Activated naive CD4-positive, alpha-beta T cell treated with anti-CD3 and anti-CD28 coated beads, Interleukin-2, amount 50 U/mL, for 24 hours (primary cell): ENCODE data around the gene ATR.
"Not testable (repeated sequence)": the region's sequence is repeated elsewhere in the genome, so short reads cannot be mapped to it uniquely, and the experiment has no call there.

Experiments
- H3K27ac Mint-ChIP-seq: one replicate; pipeline ENCODE4 v1.8.0; 2021; ENCODE audit warnings: mild to moderate bottlenecking, mixed read lengths
- H3K27me3 Mint-ChIP-seq: one replicate; pipeline ENCODE4 v1.8.0; 2021; ENCODE audit warnings: mixed read lengths
- H3K36me3 Mint-ChIP-seq: one replicate; pipeline ENCODE4 v1.8.0; 2021; ENCODE audit warnings: mixed read lengths
- H3K4me1 Mint-ChIP-seq: one replicate; pipeline ENCODE4 v1.8.0; 2021; ENCODE audit warnings: mixed read lengths
- H3K4me3 Mint-ChIP-seq: one replicate; pipeline ENCODE4 v1.8.0; 2021; ENCODE audit warnings: mild to moderate bottlenecking, mixed read lengths
- H3K9me3 Mint-ChIP-seq: one replicate; pipeline ENCODE4 v1.8.0; 2021; ENCODE audit warnings: mixed read lengths

The ATR gene

DNA sequence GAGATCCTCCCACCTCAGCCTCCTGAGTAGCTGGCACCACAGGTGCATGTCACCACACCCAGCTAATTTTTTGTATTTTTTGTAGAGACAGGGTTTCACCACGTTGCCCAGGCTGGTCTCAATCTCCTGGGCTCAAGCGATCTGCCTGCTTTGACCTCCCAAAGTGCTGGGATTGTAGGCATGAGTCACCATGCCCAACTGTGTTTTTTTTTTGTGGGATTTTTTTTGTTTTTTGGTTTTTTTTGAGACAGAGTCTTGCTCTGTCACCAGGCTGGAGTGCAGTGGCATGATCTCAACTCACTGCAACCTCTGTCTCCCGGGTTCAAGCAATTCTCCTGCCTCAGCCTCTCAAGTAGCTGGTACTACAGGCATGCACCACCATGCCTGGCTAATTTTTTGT is 9.1 kb downstream of the ATR start:
- not testable (repeated sequence) for H3K4me3 Mint-ChIP-seq

DNA sequence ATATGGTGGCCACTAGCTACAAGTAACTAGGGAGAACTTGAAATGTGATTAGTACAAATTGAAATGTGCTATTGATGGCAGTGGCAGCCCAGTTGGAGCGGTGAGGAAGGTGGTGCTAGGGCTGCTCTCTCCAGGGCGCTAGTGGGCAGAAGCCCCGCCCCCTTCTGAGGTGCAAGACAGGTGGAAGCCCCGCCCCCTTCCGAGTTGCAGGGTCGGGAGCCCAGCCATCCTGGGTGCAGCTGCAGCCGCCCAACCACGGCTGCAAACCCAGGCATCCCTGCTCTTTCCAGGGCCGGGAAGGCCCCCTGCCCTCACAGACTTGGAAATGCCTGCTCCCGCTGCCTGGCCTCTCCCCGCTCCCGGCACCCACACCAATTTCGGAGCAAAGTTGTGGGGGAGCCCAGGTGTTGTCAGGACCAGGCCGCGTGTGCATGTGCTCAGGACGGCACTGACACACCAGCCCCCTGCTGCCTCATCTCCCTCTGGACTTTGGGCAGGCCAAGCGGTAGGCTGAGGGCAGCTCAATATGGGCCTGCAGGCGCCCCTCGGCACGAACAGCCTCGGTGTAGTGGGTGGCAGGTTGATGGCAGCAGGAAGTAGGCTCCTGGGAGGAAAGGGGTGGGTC is 10.0 kb downstream of the ATR start:
- peaks cover 11% of the 10 kb centered on the region for H3K36me3 Mint-ChIP-seq
- no peak overlapping the region for H3K27ac Mint-ChIP-seq
- no peaks in the 10 kb centered on the region for H3K9me3 Mint-ChIP-seq
- H3K27me3 Mint-ChIP-seq: no peaks in the 10 kb centered on the region
- no peak overlapping the region for H3K4me3 Mint-ChIP-seq
- peaks cover 30% of the 10 kb centered on the region for H3K4me1 Mint-ChIP-seq

More for the DNA sequence above, 9.1 kb downstream of the ATR start:
- H3K36me3 Mint-ChIP-seq: peaks cover 13% of the 10 kb centered on the region
- H3K4me1 Mint-ChIP-seq: peaks cover 33% of the 10 kb centered on the region
- H3K9me3 Mint-ChIP-seq, H3K27me3 Mint-ChIP-seq, H3K27ac Mint-ChIP-seq: not testable (repeated sequence)

DNA sequence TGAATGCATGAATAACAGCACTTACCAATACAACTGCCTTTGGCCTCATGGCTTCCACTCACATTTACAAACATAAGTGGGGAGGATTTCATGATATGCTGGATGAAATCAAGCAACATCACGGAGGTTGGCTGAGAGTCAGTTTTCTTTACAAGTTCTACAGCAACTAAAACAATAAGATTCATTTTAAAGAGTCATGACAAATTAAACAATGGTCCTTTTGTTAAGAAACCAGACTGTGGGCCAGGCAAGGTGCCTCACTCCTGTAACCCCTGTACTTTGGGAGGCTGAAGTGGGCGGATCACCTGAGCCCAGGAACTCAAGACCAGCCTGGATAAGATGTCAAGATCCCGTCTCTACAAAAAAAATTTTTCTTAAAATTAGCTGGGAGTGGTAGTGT is 12.4 kb downstream of the ATR start:
- no peaks in the 10 kb centered on the region for H3K9me3 Mint-ChIP-seq
- H3K36me3 Mint-ChIP-seq: peaks cover 17% of the 10 kb centered on the region
- H3K27ac Mint-ChIP-seq: no peak overlapping the region

DNA sequence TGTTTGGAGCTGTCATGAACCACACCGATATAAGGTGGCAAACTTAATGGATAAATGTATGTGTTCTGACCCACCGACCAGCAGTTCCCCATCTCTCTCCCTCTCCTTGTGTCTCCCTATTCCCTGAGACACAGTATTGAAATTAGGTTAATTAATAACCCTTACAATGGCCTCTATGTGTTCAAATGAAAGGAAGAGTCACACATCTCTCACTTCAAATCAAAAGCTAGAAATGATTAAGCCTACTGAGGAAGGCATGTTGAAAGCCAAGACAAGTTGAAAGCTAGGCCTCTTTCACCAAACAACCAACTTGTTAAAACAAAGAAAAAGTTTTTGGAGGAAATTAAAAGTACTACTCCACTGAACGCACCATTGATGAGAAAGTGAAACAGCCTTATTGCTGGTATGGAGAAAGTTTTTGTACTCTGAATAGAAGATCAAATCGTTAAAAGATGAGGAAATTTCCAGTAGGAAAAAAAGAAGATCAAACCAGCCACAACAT is 15.0 kb downstream of the ATR start:
- Mint-ChIP-seq H3K9me3 (no peaks in the 10 kb centered on the region), H3K4me1 (peaks cover 16% of the 10 kb centered on the region), H3K36me3 (peaks cover 14% of the 10 kb centered on the region), H3K27ac (no peak overlapping the region), H3K4me3 (no peak overlapping the region), H3K27me3 (no peaks in the 10 kb centered on the region)

More for the DNA sequence above, 12.4 kb downstream of the ATR start:
- peaks cover 25% of the 10 kb centered on the region for H3K4me1 Mint-ChIP-seq
- H3K4me3 Mint-ChIP-seq: no peak overlapping the region
- no peaks in the 10 kb centered on the region for H3K27me3 Mint-ChIP-seq

DNA sequence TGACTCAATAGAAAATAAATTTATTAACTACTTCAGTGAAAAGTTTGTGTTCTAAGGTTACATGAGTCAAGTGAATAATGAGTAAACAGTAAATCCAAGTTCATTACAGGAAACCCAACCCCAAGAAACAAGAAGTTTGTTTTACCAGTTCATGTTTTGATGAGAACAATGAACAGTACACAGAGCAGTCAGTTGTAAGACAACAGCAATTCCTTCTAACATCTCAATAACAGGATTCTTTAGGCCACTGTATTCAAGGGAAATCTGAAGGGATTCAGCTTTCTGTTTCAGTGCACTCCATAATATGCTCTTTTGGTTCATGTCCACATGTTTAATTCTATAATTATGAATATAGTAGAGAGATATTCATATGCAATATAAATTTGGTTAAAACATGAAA is 18.4 kb downstream of the ATR start:
- Mint-ChIP-seq H3K27ac (no peak overlapping the region), H3K4me3 (no peak overlapping the region), H3K4me1 (peaks cover 5% of the 10 kb centered on the region), H3K27me3 (no peaks in the 10 kb centered on the region), H3K9me3 (no peaks in the 10 kb centered on the region), H3K36me3 (peaks cover 20% of the 10 kb centered on the region)

DNA sequence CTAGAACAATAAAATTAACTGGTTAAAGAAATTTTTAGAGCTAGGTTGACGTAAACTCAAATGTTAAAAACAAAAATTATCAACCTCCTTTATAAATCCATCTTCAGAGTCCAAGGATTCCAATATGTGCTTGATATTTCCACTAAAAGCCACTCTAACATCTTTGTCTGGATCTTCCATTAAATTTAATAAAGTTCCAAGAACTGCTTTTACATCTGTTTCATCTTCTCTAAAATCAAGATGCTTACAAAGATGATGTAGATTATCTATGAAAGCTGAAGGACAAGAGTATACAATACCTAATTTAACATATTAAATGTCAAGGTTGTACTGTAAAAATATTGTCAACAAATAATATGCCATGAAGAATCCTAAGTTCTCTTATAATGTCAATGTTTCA is 24.8 kb downstream of the ATR start:
- no peaks in the 10 kb centered on the region for H3K4me1 Mint-ChIP-seq
- H3K9me3 Mint-ChIP-seq: no peaks in the 10 kb centered on the region
- no peak overlapping the region for H3K4me3 Mint-ChIP-seq
- H3K36me3 Mint-ChIP-seq: peaks cover 44% of the 10 kb centered on the region
- H3K27me3 Mint-ChIP-seq: no peaks in the 10 kb centered on the region
- no peak overlapping the region for H3K27ac Mint-ChIP-seq

DNA sequence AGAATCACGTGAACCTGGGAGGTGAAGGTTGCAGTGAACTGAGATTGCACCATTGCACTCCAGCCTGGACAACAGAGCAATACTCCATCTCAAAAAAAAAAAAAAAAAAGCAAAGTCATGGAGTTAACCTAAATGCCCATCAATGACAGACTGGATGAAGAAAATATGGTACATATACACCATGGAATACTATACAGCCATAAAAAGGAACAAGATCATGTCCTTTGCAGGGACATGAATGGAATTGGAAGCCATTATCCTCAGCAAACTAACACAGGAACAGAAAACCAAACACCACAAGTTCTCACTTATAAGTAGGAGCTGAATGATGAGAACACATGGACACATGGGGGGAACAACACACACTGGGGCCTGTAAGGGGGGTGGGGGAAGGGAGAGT is 26.0 kb downstream of the ATR start:
- H3K4me3 Mint-ChIP-seq, H3K27ac Mint-ChIP-seq, H3K9me3 Mint-ChIP-seq, H3K4me1 Mint-ChIP-seq, H3K27me3 Mint-ChIP-seq: not testable (repeated sequence)
- peaks cover 45% of the 10 kb centered on the region for H3K36me3 Mint-ChIP-seq

DNA sequence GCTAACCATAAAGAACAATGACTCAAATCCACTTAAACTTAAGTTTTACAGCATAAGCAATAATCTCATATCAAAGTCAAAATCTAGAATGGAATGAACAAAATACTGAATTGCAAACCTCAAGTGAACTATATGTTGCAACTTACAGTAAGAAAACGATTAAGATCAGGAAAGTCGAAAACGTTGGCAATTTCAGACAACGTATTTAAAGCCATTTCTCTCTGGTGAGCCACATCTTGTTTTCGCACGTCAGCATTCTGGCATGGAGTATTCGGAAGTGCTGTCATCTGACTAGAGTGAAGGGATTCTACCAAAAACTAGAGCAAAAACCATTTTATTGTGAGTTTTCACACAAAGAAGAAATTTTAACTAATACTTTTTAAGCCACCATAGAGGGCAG is 28.5 kb downstream of the ATR start:
- no peaks in the 10 kb centered on the region for H3K27me3 Mint-ChIP-seq
- no peak overlapping the region for H3K27ac Mint-ChIP-seq
- H3K4me3 Mint-ChIP-seq: no peak overlapping the region
- H3K4me1 Mint-ChIP-seq: no peaks in the 10 kb centered on the region
- no peaks in the 10 kb centered on the region for H3K9me3 Mint-ChIP-seq
- H3K36me3 Mint-ChIP-seq: peaks cover 35% of the 10 kb centered on the region

DNA sequence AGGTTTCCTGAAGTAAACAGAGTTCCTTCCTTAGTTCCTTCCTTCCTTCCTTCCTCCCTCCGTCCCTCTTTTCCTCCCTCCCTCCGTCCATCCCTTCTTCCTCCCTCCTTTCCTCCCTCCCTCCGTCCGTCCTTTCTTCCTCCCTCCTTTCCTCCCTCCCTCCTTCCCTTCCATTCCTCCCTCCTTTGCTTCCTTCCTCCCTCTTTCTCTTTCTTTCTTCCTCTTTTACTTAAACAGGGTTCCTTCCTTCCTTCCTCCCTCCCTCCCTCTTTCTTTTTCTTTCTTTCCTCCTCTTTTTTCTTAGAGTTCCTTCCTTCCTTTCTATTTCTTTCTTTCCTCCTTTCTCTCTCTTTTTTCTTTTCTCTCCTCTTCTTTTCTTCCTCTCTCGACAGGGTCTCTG is 35.2 kb downstream of the ATR start:
- Mint-ChIP-seq H3K36me3 (peaks cover 21% of the 10 kb centered on the region), H3K9me3 (no peaks in the 10 kb centered on the region), H3K4me1 (no peaks in the 10 kb centered on the region), H3K27me3 (no peaks in the 10 kb centered on the region), H3K4me3 (no peak overlapping the region), H3K27ac (no peak overlapping the region)

DNA sequence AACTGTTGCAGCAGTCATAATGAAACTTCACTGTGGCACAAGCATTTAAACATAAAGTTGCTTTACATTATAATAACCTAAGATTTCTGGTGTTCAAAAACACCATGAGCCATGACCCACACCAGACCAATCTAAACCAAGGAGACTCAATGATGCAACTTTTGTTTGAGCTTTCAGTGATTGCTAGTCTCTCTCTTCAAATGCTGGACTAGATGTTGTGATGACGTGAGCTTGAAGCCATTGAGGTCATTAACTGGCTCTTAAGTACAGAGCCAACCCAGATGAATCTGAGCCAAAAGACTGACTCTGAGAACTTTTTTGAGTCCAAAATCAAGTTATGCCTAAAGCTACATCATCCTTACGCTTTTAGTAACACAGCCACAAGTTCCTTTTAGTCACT is 36.5 kb downstream of the ATR start:
- Mint-ChIP-seq H3K4me1 (no peaks in the 10 kb centered on the region), H3K9me3 (no peaks in the 10 kb centered on the region), H3K4me3 (no peak overlapping the region), H3K36me3 (peaks cover 19% of the 10 kb centered on the region), H3K27ac (no peak overlapping the region), H3K27me3 (no peaks in the 10 kb centered on the region)

DNA sequence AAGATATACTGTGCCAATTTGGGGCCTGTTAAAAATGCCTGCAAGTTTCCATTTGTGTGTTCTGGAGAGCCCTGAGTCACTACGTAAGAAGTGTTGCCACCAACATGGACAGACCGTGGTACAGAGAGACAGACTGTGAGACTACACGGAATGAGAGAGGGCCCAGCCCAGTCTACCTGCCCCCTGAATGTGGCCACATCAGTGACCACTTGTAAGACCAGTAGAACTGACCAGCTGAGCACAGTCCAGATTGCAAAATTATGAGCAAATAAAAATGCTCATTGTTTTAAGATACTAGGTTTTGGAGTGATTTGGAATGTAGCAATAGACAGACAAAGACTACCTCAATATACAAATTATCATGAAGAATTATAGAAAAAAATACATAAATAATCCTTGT is 42.0 kb downstream of the ATR start:
- no peak overlapping the region for H3K4me3 Mint-ChIP-seq
- H3K27me3 Mint-ChIP-seq: no peaks in the 10 kb centered on the region
- peaks cover 9% of the 10 kb centered on the region for H3K9me3 Mint-ChIP-seq
- no peak overlapping the region for H3K27ac Mint-ChIP-seq
- no peaks in the 10 kb centered on the region for H3K4me1 Mint-ChIP-seq
- peaks cover 36% of the 10 kb centered on the region for H3K36me3 Mint-ChIP-seq

DNA sequence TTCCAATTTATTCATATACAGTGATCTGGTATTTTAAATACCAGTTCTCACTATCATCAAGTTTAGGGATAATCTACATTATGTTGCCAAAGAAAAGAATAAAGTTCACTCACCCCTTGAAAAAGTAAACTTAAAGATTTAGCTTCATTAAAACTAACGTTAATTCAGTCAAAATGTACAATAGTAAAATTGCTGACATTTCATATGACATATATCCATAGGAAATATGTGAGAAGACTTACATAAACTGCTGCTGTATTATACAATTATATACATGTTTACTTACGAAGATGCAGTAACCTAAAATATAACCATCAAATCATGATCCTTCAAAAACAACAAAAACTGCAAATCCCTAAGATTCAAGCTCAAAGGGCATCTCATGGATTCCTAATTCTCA is 44.0 kb downstream of the ATR start:
- Mint-ChIP-seq H3K4me1 (peaks cover 8% of the 10 kb centered on the region), H3K9me3 (peaks cover 9% of the 10 kb centered on the region), H3K27me3 (no peaks in the 10 kb centered on the region), H3K36me3 (peaks cover 35% of the 10 kb centered on the region), H3K4me3 (no peak overlapping the region), H3K27ac (no peak overlapping the region)

DNA sequence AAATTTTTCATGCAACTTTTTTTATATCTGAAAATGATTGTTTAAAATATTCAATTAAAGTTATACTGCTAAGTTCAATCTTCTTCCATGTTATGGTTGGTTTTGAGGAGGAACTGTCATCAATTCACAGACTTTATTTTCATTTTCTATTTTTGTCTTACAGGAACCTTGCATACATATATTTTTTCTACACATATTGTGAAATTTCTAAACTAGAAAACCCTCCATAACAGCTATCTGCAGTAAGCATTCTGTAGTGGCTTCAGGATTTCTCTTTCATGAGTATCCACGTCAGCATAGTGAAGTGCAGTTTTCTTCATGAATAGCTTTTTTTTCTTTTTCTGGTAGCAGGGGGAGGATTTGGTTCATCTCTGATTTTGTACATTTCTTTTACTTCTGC is 48.2 kb downstream of the ATR start:
- peaks cover 9% of the 10 kb centered on the region for H3K9me3 Mint-ChIP-seq
- H3K27ac Mint-ChIP-seq: no peak overlapping the region
- H3K27me3 Mint-ChIP-seq: no peaks in the 10 kb centered on the region
- H3K36me3 Mint-ChIP-seq: peaks cover 35% of the 10 kb centered on the region
- no peak overlapping the region for H3K4me3 Mint-ChIP-seq
- peaks cover 8% of the 10 kb centered on the region for H3K4me1 Mint-ChIP-seq

DNA sequence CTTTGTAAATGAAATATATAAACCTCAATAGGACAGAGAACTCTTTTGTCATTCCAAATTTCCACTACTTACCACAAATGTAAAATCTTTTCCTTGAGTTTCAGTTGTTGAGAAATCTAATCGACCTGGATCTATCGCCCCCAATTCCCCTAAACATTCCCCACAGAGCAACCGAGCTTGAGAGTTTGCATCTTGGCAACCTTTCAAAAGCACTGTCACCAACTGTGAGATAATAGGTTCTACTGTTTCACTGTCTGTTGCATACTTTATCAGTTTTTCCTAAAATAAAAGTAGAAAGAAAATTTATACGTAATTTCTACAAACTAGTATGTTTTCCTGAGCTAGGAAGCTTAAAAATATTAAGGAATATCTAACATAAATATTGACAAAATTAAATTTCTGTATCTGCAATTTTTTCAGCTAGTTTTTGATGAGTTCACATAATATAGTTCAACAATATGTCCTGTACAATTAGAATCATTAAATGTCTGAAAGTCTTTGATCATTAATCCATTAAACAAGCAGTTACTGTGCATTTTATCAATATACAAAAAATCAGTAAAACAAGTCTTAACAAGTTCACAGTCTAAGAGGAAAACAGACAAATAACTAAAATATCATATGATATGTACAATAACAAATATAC is 54.5 kb downstream of the ATR start:
- peak overlapping the region; percentile 69 for H3K27ac Mint-ChIP-seq
- no peaks in the 10 kb centered on the region for H3K4me1 Mint-ChIP-seq
- H3K36me3 Mint-ChIP-seq: peaks cover 22% of the 10 kb centered on the region
- H3K9me3 Mint-ChIP-seq: no peaks in the 10 kb centered on the region
- no peak overlapping the region for H3K4me3 Mint-ChIP-seq
- no peaks in the 10 kb centered on the region for H3K27me3 Mint-ChIP-seq

DNA sequence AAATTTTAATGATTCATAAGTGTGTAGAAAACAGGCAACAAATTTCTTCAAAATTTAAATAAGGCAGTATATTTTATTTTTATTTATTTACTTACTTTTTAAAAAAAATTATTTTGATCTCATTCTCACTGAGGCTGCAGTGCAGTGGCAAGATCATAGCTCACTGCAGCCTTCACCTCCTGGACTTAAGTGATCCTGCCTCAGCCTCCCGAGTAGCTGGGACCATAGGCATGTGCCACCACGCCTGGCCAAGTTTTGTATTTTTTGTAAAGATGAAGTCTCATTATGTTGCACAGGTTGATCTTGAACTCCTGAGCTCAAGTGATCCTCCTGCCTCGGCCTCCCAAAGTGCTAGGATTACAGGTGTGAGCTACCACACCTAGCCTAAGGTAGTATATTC is 69.5 kb downstream of the ATR start:
- peak overlapping the region; percentile 95 for H3K27ac Mint-ChIP-seq
- peaks cover 23% of the 10 kb centered on the region for H3K4me1 Mint-ChIP-seq
- peak overlapping the region; percentile 80 for H3K4me3 Mint-ChIP-seq
- H3K27me3 Mint-ChIP-seq: no peaks in the 10 kb centered on the region
- peaks cover 23% of the 10 kb centered on the region for H3K36me3 Mint-ChIP-seq
- H3K9me3 Mint-ChIP-seq: no peaks in the 10 kb centered on the region

DNA sequence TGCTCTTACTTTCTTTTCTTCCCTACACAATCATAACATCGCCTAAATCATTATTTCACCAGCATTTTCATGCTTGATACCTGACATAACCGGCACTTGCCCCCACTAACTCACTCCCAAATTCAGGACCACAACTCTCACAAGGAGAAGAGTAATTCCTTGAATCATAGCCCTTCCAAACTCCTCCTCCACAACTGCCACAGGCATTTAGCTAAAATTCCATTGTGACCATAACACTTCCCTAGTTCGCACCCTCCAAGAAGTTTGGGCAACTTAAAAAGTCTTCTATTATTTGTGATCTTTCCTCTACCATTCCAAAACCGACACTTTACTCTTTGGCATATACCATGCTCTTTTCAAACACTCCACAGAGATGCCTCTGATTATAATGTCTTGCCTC is 71.3 kb downstream of the ATR start:
- Mint-ChIP-seq H3K9me3 (no peaks in the 10 kb centered on the region), H3K27ac (peak overlapping the region; percentile 56), H3K4me3 (no peak overlapping the region), H3K4me1 (peaks cover 23% of the 10 kb centered on the region), H3K27me3 (no peaks in the 10 kb centered on the region), H3K36me3 (peaks cover 31% of the 10 kb centered on the region)
